ENCODE data around the gene KCNAB2.
A peak's percentile ranks its signal among the peaks of the same experiment; 100 is the strongest.
"Not testable (repeated sequence)": the region's sequence is repeated elsewhere in the genome, so short reads cannot be mapped to it uniquely, and the experiment has no call there.

The KCNAB2 gene

DNA sequence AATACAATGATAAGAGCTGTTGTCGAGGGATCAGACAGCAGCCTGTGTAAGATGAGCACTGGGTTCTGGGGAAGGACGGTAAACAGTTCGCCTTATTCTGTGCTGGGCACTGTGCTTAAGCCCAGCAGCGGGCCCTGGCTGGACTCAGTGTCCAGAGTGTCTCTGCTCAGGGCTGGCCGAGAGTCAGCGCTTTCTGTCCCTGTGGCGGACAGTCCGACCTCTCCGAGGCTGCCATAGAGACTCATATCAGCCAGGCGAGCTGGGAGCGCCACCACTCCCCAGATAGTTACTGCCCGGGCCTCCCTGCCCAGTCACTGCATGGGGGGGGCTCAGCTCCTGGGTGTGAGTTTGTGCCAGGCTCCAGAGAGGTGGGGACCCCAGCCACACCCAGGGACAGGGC is 38.8 kb upstream of the KCNAB2 start:
- peak overlapping the region in 1 of 2 donors; percentile 49 for H3K27ac Mint-ChIP-seq
- no peaks in the 10 kb centered on the region for H3K9me3 Mint-ChIP-seq
- DNase-seq (no peak), ATAC-seq (peak; percentile 11)
- no peaks in the 10 kb centered on the region for H3K27me3 Mint-ChIP-seq
- H3K4me3 Mint-ChIP-seq, result no peak overlapping the region
- peaks cover 53% of the 10 kb centered on the region for H3K4me1 Mint-ChIP-seq

DNA sequence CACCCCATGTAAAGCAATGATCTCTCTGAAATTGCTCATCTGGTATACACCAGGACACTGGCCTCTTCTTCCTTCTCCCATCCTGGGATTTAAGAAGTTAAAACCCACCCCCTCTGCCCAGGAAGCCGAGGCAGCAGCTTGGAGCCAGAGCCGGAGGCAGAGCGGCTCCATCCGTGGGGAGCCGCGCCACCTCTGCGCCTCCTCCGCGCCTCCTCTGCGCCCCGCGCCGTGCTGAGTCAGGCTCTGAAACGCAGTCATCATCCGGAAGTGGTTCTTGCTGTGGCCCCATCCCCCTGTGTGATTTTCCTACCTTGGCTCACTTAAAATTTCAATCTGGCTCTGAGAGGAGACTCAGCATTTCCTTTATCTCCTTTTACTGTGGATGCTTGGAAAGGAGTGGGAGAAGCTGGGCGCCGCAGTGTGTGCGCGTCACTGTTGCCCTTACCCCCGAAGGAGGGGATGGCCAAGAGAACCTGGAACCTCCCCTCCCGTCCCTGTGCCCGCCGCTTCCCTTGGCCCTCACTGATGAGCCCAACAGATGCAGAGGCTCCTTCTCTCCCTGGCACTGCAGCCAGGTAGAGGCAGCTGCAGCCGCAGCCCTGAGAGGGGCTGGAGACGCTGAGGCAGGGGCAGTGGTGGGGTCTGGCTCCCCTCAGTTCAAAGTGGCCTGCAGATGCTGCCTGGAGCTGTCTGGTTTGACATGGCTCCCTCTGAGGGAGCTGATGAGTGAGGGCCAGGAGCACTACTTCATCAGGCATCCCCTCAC is 38.2 kb upstream of the KCNAB2 start:
- DNase-seq, result peak in 1 of 2 donors; percentile 45
- H3K27me3 Mint-ChIP-seq, result no peaks in the 10 kb centered on the region
- H3K4me1 Mint-ChIP-seq, result peaks cover 48% of the 10 kb centered on the region
- ATAC-seq, result peak; percentile 87
- no peaks in the 10 kb centered on the region for H3K9me3 Mint-ChIP-seq
- peak overlapping the region in 1 of 2 donors; percentile 40 for H3K4me3 Mint-ChIP-seq
- peak overlapping the region; percentile 25 to 91 for H3K27ac Mint-ChIP-seq

DNA sequence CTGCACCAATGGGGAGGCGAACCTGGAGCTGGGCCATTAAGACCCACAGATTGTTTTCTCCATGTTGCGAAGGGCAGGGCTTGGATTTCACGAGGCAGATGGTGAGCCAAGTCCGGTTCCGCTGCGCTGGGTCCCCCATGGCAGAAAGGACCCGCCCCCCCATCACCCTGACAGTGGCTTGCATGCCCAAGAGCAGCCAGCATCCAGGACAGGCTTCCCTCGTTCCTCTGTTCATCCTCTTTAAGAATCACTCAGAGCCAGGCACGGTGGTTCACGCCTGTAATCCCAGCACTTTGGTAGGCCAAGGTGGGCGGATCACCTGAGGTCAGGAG is 37.6 kb upstream of the KCNAB2 start:
- Mint-ChIP-seq H3K27ac (no peak overlapping the region), H3K4me3 (no peak overlapping the region), H3K4me1 (peaks cover 42% of the 10 kb centered on the region), H3K27me3 (no peaks in the 10 kb centered on the region), H3K9me3 (no peaks in the 10 kb centered on the region)
- DNase-seq (no peak), ATAC-seq (no peak)

DNA sequence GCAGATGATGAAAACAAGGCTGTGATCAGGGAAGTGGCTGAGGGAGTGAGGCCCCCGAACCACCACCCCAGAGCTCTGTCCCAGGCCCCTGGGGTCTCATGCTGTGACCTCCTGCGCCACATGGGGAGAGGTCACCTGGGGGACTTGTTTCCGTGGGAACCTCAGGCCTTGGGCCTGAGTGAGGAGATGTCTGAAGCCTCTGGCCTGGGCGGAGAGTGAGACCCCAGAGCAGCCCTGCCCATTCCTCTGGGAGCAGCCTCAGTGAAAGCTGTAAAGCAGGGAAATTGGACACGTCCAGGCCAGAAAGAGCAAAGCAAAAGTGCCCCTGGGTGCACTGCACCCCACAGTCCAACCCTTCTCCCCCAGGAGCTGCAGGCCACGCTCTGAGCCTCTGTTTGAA is 37.0 kb upstream of the KCNAB2 start:
- Mint-ChIP-seq H3K4me1 (peaks cover 37% of the 10 kb centered on the region), H3K27ac (no peak overlapping the region), H3K27me3 (no peaks in the 10 kb centered on the region), H3K4me3 (no peak overlapping the region), H3K9me3 (no peaks in the 10 kb centered on the region)
- DNase-seq, result no peak
- ATAC-seq, result no peak

DNA sequence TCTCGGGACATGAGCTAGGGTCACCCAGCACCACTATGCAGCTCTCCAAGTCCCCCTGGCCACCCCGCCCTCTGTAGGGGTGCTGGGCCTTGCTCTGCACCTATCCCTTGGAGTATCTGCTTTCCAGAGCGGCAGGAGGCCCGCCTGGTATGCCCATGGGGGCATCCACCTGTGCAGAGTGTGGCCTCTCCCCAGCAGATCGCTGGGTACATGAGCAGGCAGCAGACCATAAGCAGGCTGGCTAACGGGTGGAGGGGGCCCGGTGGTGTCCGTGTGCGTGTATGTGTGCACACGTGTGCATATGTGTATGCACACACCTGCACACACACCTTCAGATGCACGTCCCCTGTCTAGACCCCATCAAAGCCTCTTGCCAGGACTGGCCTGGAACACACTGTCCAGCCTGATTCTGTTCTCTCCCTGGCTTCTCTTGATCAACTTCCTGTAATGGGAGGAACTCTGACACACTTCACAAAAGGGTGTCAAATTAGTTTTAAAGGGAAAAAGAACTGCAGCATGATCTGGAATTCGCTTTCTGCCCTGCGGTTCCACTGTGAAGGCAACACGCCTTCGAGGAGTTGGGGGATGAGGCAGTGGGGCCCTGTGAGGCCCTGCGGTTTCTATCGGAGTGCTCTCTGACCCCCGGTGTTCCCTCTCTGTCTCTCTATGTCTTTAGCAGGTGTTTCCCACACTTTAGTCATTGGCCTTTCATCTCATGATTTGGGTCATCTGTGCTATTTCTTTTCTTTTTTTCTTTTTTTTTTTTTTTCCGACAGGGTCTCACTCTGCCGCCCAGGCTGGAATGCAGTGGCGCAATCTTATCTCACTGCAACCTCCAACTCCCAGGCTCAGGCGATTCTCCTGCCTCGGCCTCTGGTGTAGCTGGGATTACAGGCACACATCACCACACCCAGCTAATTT is 36.3 kb upstream of the KCNAB2 start:
- DNase-seq (no peak), ATAC-seq (no peak)
- H3K4me3 Mint-ChIP-seq, result no peak overlapping the region
- no peaks in the 10 kb centered on the region for H3K9me3 Mint-ChIP-seq
- H3K4me1 Mint-ChIP-seq, result peaks cover 37% of the 10 kb centered on the region
- no peaks in the 10 kb centered on the region for H3K27me3 Mint-ChIP-seq
- peak overlapping the region in 1 of 2 donors; percentile 74 for H3K27ac Mint-ChIP-seq

DNA sequence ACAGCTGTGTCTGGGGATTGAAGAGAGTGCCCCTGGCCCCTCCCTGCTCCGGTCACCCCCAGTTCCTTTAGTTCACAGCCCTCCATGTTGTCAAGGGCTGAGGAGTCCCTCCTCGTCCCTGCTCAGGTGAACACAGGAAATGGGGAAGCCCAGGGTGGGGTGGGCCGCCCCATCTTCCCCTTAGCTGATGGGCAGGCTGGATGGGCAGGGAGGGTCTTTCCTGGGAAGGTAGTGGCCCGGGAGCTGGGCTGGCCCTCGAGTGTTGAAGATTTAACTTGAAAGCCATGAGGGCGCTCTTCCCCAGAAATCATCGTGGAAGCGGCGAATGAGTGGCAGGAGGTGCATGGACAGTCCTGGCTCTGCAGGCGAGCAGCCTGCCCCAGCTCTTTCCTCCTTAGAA is 35.1 kb upstream of the KCNAB2 start:
- ATAC-seq, result no peak
- no peak overlapping the region for H3K27ac Mint-ChIP-seq
- no peaks in the 10 kb centered on the region for H3K27me3 Mint-ChIP-seq
- H3K4me1 Mint-ChIP-seq, result peaks cover 33% of the 10 kb centered on the region
- H3K9me3 Mint-ChIP-seq, result no peaks in the 10 kb centered on the region
- no peak for DNase-seq
- H3K4me3 Mint-ChIP-seq, result no peak overlapping the region

DNA sequence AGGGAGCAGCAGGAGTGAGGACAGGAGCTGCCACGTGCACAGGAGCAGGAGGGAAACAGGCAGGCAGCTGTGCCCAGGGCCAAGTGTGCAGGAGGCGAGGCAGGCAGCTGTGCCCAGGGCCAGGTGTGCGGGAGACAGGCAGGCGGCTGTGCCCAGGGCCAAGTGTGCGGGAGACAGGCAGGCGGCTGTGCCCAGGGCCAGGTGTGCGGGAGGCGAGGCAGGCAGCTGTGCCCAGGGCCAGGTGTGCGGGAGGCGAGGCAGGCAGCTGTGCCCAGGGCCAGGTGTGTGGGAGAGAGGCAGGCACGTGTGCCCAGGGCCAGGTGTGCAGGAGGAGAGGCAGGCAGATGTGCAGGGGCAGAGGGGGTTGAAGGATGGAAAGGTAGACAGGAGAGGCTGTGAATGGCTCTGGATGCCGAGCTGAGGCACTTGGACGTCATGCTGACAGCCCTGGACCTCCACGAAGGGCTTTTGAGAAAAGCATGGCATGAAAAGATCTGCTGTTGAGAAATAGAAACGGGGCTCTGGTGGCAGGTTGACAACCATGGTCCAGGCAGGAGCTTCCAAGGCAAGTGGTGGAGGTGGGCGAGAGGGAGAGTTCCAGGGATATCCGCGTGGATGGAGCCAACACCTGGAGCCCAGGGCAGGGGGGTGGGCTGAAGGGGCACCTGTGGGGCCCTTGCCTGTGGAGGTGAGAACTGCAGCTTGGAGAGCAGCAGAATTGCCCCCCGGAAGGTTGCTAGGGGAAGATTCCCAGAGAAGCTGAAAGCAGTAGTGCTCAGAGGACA is 34.3 kb upstream of the KCNAB2 start:
- no peaks in the 10 kb centered on the region for H3K27me3 Mint-ChIP-seq
- ATAC-seq (no peak), DNase-seq (no peak)
- H3K27ac Mint-ChIP-seq, result peak overlapping the region; percentile 69 to 75
- H3K4me3 Mint-ChIP-seq, result no peak overlapping the region
- H3K4me1 Mint-ChIP-seq, result peaks cover 33% of the 10 kb centered on the region
- H3K9me3 Mint-ChIP-seq, result no peaks in the 10 kb centered on the region

DNA sequence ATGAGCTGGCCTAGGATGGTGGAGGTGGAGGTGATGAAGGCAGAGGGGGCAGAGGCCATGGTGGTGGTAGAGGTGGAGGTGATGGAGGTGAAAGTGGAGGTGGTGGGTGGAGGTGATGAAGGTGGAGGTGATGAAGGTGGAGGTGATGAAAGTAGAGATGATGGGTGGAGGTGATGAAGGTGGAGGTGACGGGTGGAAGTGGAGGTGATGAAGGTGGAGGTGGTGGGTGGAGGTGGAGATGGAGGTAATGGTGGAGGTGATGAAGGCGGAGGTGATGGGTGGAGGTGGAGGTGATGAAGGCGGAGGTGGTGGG is 33.8 kb upstream of the KCNAB2 start:
- Mint-ChIP-seq H3K27me3 (no peaks in the 10 kb centered on the region), H3K4me3 (no peak overlapping the region), H3K27ac (peak overlapping the region; percentile 69 to 75), H3K9me3 (no peaks in the 10 kb centered on the region), H3K4me1 (peaks cover 30% of the 10 kb centered on the region)
- ATAC-seq, result no peak
- DNase-seq, result no peak

DNA sequence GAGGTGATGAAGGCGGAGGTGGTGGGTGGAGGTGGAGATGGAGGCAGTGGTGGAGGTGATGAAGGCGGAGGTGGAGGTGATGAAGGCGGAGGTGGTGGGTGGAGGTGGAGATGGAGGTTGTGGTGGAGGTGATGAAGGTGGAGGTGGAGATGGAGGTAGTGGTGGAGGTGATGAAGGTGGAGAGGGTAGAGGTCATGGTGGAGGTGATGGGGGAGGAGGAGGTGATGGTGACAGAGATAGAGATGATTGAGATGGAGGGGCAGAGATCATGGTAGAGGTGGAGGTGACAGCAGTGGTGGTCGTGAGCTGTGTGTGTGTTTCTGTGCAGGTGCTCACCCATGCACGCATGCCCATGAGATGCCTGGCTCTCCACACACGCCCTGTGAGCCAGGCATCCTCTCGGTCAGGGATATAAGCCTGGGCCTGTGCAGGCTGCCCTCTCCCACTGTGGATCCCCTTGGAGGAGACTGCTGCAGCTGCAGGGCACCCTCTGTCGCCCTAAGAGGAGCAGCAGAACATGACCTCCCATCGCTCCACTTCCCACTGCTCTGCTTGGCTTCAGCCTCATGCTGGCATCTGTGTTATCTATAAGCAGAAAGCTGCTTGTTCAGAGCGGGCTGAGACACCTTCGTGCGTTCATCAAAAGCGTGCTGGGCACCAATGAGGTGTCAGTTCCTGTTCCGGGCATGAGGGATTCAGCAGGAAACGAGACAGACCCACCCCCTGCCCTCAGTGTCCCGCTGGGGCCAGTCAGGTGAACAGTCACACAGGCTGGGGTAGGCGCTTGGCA is 33.0 kb upstream of the KCNAB2 start:
- Mint-ChIP-seq H3K4me1 (peaks cover 22% of the 10 kb centered on the region), H3K9me3 (no peaks in the 10 kb centered on the region), H3K27me3 (no peaks in the 10 kb centered on the region), H3K27ac (no peak overlapping the region), H3K4me3 (no peak overlapping the region)
- ATAC-seq (peak; percentile 54), DNase-seq (no peak)

DNA sequence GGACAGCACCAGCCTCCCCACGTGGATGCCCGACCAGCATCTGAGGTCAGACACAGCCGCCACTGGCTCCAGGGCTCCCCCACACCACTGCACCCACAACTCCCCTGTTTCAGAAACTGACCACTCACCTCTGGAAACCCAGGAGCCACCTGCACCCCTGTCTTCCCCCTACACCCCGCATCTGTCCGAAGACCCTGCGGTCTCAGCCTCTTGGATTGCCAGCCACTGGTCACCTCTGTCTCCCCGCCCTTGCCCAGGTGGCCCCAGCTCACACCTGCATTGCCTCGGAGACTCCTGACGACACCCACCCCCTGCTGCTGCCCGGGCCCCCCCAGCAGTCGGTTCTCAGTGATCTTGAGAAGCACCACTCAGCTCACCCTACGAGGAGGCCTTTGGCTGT is 32.2 kb upstream of the KCNAB2 start:
- no peaks in the 10 kb centered on the region for H3K9me3 Mint-ChIP-seq
- no peak for ATAC-seq
- H3K4me1 Mint-ChIP-seq, result peaks cover 21% of the 10 kb centered on the region
- no peak for DNase-seq
- no peak overlapping the region for H3K4me3 Mint-ChIP-seq
- no peaks in the 10 kb centered on the region for H3K27me3 Mint-ChIP-seq
- H3K27ac Mint-ChIP-seq, result peak overlapping the region; percentile 32 to 72

DNA sequence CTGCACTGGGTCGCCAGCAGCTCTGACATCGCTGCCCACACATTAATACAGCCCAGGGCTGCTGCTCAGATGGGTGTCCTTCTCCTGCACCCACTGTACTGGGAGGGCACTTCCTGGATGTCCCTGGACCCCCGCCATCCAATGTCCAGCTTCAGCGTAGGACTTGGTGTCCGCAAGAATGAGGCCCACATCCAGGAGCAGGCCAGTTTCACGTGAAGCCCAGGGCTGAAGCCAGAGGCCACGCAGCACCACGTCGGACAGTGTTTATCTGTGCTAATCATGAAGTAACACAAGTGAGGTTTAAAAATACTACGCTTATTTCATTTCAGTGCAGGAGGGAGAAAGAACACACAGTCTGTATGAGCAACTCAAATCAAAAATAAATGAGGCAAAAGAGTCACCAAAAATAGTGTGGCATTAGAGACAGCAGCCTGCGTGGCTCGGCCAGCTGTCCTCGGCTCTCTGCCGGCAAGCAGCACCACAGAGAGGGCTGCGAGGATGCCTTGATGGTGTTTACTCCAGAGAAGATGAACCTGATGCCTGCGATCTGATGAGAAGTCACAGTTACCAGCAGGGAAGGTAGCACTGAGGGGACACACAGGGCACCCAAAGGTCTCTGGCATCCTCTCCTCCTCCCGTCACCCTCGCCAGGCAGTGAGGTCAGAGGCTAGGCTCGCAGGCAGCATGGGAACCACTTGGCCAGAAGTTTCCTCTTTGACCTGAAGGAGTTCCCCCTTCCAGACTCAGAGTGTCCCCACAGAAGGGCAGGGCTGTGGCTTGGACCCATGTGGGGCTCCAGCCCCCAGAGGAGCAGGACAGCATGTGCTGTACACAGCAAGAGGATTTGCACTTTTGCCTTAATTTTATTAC is 31.3 kb upstream of the KCNAB2 start:
- H3K4me1 Mint-ChIP-seq, result peaks cover 16% of the 10 kb centered on the region
- DNase-seq (no peak), ATAC-seq (no peak)
- no peak overlapping the region for H3K4me3 Mint-ChIP-seq
- H3K27ac Mint-ChIP-seq, result no peak overlapping the region
- no peaks in the 10 kb centered on the region for H3K9me3 Mint-ChIP-seq
- no peaks in the 10 kb centered on the region for H3K27me3 Mint-ChIP-seq

DNA sequence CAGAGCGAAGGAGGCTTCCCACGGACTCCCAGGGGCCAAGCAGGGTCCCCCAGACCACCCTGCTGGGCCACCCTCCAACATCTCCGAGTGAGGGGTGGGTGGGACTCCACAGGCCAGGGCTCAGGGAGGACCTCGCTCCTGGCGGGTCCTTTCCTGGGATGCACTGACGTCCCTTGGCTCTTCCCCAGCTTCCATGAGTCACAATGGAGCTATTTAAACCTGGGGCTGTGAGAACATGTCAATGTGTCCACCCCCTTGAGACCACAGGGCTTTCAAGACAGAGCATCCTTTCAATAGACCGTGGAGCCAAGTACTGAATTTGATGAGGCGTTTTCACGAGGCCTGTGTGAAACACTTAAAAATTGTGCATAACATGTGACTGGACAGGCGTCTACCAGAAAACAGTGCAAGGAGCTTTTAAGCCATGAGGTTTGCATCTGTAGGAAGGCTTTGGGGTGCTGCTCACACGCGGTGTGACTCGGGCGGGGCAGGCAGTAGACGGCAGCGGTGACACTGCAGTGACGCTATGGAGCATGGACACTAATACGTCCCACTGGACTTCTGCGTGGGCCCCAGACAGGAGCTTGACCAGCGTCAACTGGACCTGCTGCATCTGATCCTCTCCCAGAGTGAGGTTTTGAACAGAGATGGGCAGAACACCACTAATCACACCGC is 29.4 kb upstream of the KCNAB2 start:
- H3K27me3 Mint-ChIP-seq, result no peaks in the 10 kb centered on the region
- DNase-seq (no peak), ATAC-seq (no peak)
- H3K27ac Mint-ChIP-seq, result no peak overlapping the region
- H3K4me3 Mint-ChIP-seq, result no peak overlapping the region
- peaks cover 0 to under 1% of the 10 kb centered on the region in 2 donors for H3K9me3 Mint-ChIP-seq
- peaks cover 6% of the 10 kb centered on the region for H3K4me1 Mint-ChIP-seq

DNA sequence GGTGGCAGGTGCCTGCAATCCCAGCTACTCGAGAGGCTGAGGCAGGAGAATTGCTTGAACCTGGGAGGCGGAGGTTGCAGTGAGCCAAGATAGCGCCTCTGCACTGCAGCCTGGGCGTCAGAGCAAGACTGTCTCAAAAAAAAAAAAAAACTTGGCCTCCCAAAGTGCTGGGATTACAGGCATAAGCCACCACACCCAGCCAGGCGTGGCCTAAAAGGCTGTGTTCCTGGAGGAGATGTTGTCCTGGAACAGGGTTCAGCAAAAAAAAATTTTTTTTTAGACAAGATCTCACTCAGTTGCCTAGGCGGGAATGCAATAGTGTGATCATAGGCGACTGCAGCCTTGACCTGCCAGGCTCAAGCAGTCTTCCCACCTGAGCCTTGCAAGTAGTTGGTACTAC is 28.0 kb upstream of the KCNAB2 start:
- H3K4me1 Mint-ChIP-seq, H3K4me3 Mint-ChIP-seq, H3K27ac Mint-ChIP-seq, H3K27me3 Mint-ChIP-seq, ATAC-seq, DNase-seq: not testable (repeated sequence)
- peaks cover 7 to 14% of the 10 kb centered on the region in 2 donors for H3K9me3 Mint-ChIP-seq

Data from stimulated activated naive CD8-positive, alpha-beta T cell treated with anti-CD3 and anti-CD28 coated beads, Interleukin-15, amount 100 ng/mL, for 72 hours (primary cell).